Measurements from ENCODE around the gene CHD6. TPM values are rescaled to one million over a fixed set of nuclear protein-coding genes. Genes with fewer than 3 reads are reported as not detected.

CHD6 gene
- total RNA-seq, 1 experiment from 2014 or later: 27.2 TPM

GRCh38 chr20:41426086-41426830 lies 191.9 kb downstream of the CHD6 start:
- no peak for DNase-seq (ENCODE audit: unreplicated experiment)
- H3K9me3 Mint-ChIP-seq (ENCODE audit: unreplicated experiment): no peaks in the 10 kb centered on the region
- no peak overlapping the region for H3K27ac Mint-ChIP-seq (ENCODE audit: low read depth, unreplicated experiment)
- no peak for TF ChIP-seq CTCF (IDR thresholded peaks at IDR 0.05; ENCODE audit: unreplicated experiment)
- peaks cover 9% of the 10 kb centered on the region for H3K4me1 Mint-ChIP-seq (ENCODE audit: insufficient read depth, unreplicated experiment)
- intact Hi-C loops (cut with micrococcal nuclease): no loop called here
- peaks cover 63% of the 10 kb centered on the region for H3K36me3 Mint-ChIP-seq (ENCODE audit: insufficient read depth, unreplicated experiment)
- ChIA-PET POLR2A (no interaction called here), CTCF (interaction anchor here (0.6 to 4.8 kb wide), 5 partner anchors 16 to 202 kb away, joined by 3 to 34 read pairs (median 4); partner anchors contain the start of gene LPIN3)
- no TSS peak for BruUV-seq (replicated peaks)
- H3K27me3 Mint-ChIP-seq (ENCODE audit: insufficient read depth, unreplicated experiment): no peaks in the 10 kb centered on the region
- H3K4me3 Mint-ChIP-seq (ENCODE audit: unreplicated experiment): no peak overlapping the region

- TF ChIP-seq CTCF (IDR thresholded peaks at IDR 0.05; ENCODE audit: unreplicated experiment): no peak
- H3K9me3 Mint-ChIP-seq (ENCODE audit: unreplicated experiment): no peaks in the 10 kb centered on the region
- ChIA-PET CTCF (interaction anchor here (0.6 to 4.8 kb wide), 6 partner anchors 8 to 309 kb away, joined by 3 to 34 read pairs (median 4); no protein-coding TSS in a partner anchor), POLR2A (no interaction called here)
- H3K4me1 Mint-ChIP-seq (ENCODE audit: insufficient read depth, unreplicated experiment): peaks cover 9% of the 10 kb centered on the region
- intact Hi-C loops (cut with micrococcal nuclease): no loop called here
- no TSS peak for BruUV-seq (replicated peaks)
- peaks cover 68% of the 10 kb centered on the region for H3K36me3 Mint-ChIP-seq (ENCODE audit: insufficient read depth, unreplicated experiment)
- no peak overlapping the region for H3K27ac Mint-ChIP-seq (ENCODE audit: low read depth, unreplicated experiment)
- no peak overlapping the region for H3K4me3 Mint-ChIP-seq (ENCODE audit: unreplicated experiment)
- no peak for DNase-seq (ENCODE audit: unreplicated experiment)
- no peaks in the 10 kb centered on the region for H3K27me3 Mint-ChIP-seq (ENCODE audit: insufficient read depth, unreplicated experiment)
These were observed 192.8 kb downstream of the CHD6 start for GRCh38 chr20:41425180-41425884.

DNA sequence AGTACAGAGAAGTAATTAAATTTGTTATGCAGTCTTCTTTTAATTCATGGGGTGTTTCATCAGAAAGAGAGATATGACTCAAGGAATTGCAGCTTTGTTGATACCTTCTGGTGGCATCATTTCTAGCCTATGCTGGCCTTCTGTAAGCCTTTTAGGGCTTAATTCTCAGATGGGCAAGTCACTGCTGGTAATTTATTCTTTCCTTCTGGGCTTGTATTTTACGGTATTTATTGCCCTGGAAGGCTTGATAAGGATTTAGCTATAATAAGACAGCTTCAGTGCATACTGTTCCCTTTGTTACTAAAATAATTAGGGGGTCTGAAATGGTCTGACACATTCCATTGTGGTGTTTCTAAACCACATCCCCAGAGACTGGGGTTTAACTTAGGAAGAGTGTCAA lies 193.6 kb downstream of the CHD6 start:
- Mint-ChIP-seq H3K36me3 (ENCODE audit: insufficient read depth, unreplicated experiment) (peaks cover 73% of the 10 kb centered on the region), H3K4me1 (ENCODE audit: insufficient read depth, unreplicated experiment) (peaks cover 9% of the 10 kb centered on the region), H3K9me3 (ENCODE audit: unreplicated experiment) (no peaks in the 10 kb centered on the region), H3K27ac (ENCODE audit: low read depth, unreplicated experiment) (no peak overlapping the region), H3K27me3 (ENCODE audit: insufficient read depth, unreplicated experiment) (no peaks in the 10 kb centered on the region), H3K4me3 (ENCODE audit: unreplicated experiment) (no peak overlapping the region)
- DNase-seq (ENCODE audit: unreplicated experiment): no peak
- POLR2A ChIA-PET: no interaction called here
- CTCF ChIA-PET: interaction anchor here (2.0 to 4.8 kb wide), 2 partner anchors 11 to 14 kb away, joined by 5 to 34 read pairs; no protein-coding TSS in a partner anchor
- intact Hi-C loops (cut with micrococcal nuclease): no loop called here
- BruUV-seq (replicated peaks): no TSS peak
- TF ChIP-seq CTCF (IDR thresholded peaks at IDR 0.05; ENCODE audit: unreplicated experiment): no peak

DNA sequence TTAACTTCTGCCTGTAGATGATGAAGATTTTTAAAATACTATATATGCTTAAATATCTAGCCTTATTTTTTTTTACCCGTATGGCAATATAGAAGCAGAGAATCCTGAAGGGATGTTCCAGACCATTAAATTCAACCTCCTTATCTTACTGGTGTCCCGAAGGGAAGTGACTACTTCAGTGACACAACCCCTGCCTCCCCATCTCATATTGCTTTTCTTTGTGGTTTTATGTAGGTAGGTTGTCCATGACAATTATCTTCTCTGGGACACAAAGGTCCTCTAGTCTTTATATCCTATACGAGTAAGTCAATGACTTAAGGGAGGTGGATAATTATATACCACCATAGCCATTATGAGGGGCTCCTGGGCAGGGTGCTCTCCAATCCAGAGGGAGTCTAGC lies 194.2 kb downstream of the CHD6 start:
- Mint-ChIP-seq H3K36me3 (ENCODE audit: insufficient read depth, unreplicated experiment) (peaks cover 79% of the 10 kb centered on the region), H3K27me3 (ENCODE audit: insufficient read depth, unreplicated experiment) (no peaks in the 10 kb centered on the region), H3K9me3 (ENCODE audit: unreplicated experiment) (no peaks in the 10 kb centered on the region), H3K4me3 (ENCODE audit: unreplicated experiment) (no peak overlapping the region), H3K4me1 (ENCODE audit: insufficient read depth, unreplicated experiment) (peaks cover 9% of the 10 kb centered on the region), H3K27ac (ENCODE audit: low read depth, unreplicated experiment) (no peak overlapping the region)
- ChIA-PET POLR2A (interaction anchor here (1.3 kb wide), 1 partner anchor 21 kb away, joined by 3 read pairs; no protein-coding TSS in a partner anchor), CTCF (interaction anchor here (2.0 to 4.8 kb wide), 2 partner anchors 10 to 14 kb away, joined by 5 to 34 read pairs; no protein-coding TSS in a partner anchor)
- intact Hi-C loops (cut with micrococcal nuclease): no loop called here
- no peak for TF ChIP-seq CTCF (IDR thresholded peaks at IDR 0.05; ENCODE audit: unreplicated experiment)
- DNase-seq (ENCODE audit: unreplicated experiment): no peak
- BruUV-seq (replicated peaks): no TSS peak

All from MCF 10A (cell line).